Body of pancreas (tissue), 4 donors: ENCODE results near the gene TULP4. TPM values are rescaled to one million over a fixed set of nuclear protein-coding genes. Genes with fewer than 3 reads are reported as not detected.

Experiments
- ATAC-seq: fragments of 150-250 bp; one replicate; pipeline ENCODE4 v1.9.1; 2016
- DNase-seq, 4 donors: peaks; one replicate each; pipeline ENCODE4 v3.0.0-alpha.2; 2019
- H3K27ac ChIP-seq, 4 donors: fragments of 200-600 bp; sonication (generic); 1 replicate in 3 of 4; 2 replicates in 1 of 4; pipeline versions ENCODE4 v1.5.1 to v1.6.1; 2016 to 2019; ENCODE audit warnings: mild to moderate bottlenecking in 1 of 4, mixed read lengths in 1 of 4, moderate library complexity in 1 of 4
- H3K27me3 ChIP-seq, 2 donors: fragments of 200-600 bp; sonication (generic); one replicate each; pipeline ENCODE4 v1.6.0; 2016; ENCODE audit warnings: mild to moderate bottlenecking in 1 of 2
- H3K36me3 ChIP-seq, 2 donors: fragments of 200-600 bp; sonication (generic); replicated peaks in 1 of 2; 2 replicates each; pipeline ENCODE4 v1.5.1; 2016; ENCODE audit warnings: low read depth in 2 of 2; ENCODE audit not compliant: insufficient read depth in 1 of 2
- H3K4me1 ChIP-seq: fragments of 200-600 bp; sonication (generic); one replicate; pipeline ENCODE4 v1.6.0; 2016
- H3K4me3 ChIP-seq, 2 donors: fragments of 200-600 bp; sonication (generic); 1 replicate in 1 of 2; 2 replicates in 1 of 2; pipeline ENCODE4 v1.5.1; 2016 to 2019
- H3K9me3 ChIP-seq, 3 donors: fragments of 200-600 bp; sonication (generic); 1 replicate in 2 of 3; 2 replicates in 1 of 3; pipeline ENCODE4 v1.5.1; 2016
- POLR2A ChIP-seq, 3 donors: fragments of 450-650 bp; IDR thresholded peaks; one replicate each; pipeline ENCODE4 v1.6.1; 2016; ENCODE audit warnings: antibody characterized with exemption in 3 of 3, mild to moderate bottlenecking in 2 of 3
- WGBS, 2 donors: methylation state at CpG; one replicate each; pipeline ENCODE4 v1.1.5; 2017; 5-methylcytosine and 5-hydroxymethylcytosine counted together
- intact Hi-C: fragments of 100-400 bp; cut with DNase I; formaldehyde crosslinking; loops from one replicate; pipeline ENCODE4 v1.15.1; 2023
- total RNA-seq, 2 donors: library from RNA; depleted of rRNA; stranded (reverse); fragments of >200 nt; gene quantifications; one replicate each; pipeline ENCODE4 v1.1.0, GENCODE V29; 2016
- TF ChIP-seq, protein P1 (sequence below), 7 experiments: fragments of 450-650 bp in 4 of 7; fragments of 200-600 bp in 3 of 7; sonication (generic) in 3 of 7; IDR thresholded peaks; one replicate each; pipeline ENCODE4 v1.5.1; 2016 to 2019; ENCODE audit warnings: antibody characterized with exemption in 7 of 7

The TULP4 gene
- total RNA-seq, 2 donors from 2014 or later = 81.2 to 92.3 TPM

DNA sequence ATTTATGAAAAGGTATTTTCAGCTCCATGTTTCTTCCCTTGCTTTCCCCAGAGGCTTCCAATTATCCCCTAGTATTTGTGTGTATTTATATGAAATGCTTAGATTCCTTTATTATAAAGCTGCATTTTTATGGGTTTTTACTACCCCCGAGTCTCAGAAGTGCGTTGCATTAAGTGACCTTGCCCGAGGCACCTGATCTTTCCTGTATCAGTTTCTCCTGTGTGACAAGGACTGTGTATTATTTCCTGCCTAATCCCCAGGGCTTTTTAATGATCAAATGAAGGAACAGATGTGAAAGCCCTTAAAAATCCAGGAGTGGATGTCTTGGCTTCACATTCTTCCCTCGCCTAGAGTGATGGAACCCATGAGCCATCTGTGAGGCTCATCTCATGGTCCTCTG, 118.8 kb downstream of the TULP4 start:
- H3K27ac ChIP-seq = no peak overlapping the region
- WGBS, 2 donors = 86 to 90% methylated on average over 4 of the region's 4 CpGs
- TF ChIP-seq POLR2A (IDR thresholded peaks at IDR 0.05) = no peak
- TF ChIP-seq, protein P1, sequence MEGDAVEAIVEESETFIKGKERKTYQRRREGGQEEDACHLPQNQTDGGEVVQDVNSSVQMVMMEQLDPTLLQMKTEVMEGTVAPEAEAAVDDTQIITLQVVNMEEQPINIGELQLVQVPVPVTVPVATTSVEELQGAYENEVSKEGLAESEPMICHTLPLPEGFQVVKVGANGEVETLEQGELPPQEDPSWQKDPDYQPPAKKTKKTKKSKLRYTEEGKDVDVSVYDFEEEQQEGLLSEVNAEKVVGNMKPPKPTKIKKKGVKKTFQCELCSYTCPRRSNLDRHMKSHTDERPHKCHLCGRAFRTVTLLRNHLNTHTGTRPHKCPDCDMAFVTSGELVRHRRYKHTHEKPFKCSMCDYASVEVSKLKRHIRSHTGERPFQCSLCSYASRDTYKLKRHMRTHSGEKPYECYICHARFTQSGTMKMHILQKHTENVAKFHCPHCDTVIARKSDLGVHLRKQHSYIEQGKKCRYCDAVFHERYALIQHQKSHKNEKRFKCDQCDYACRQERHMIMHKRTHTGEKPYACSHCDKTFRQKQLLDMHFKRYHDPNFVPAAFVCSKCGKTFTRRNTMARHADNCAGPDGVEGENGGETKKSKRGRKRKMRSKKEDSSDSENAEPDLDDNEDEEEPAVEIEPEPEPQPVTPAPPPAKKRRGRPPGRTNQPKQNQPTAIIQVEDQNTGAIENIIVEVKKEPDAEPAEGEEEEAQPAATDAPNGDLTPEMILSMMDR (IDR thresholded peaks at IDR 0.05) = no peak
- DNase-seq (no peak), ATAC-seq (no peak)
- no peaks in the 10 kb centered on the region for H3K27me3 ChIP-seq
- intact Hi-C loops = no loop called here
- H3K9me3 ChIP-seq = no peaks in the 10 kb centered on the region
- H3K4me1 ChIP-seq = no peaks in the 10 kb centered on the region
- no peak overlapping the region for H3K4me3 ChIP-seq
- no peaks in the 10 kb centered on the region for H3K36me3 ChIP-seq

DNA sequence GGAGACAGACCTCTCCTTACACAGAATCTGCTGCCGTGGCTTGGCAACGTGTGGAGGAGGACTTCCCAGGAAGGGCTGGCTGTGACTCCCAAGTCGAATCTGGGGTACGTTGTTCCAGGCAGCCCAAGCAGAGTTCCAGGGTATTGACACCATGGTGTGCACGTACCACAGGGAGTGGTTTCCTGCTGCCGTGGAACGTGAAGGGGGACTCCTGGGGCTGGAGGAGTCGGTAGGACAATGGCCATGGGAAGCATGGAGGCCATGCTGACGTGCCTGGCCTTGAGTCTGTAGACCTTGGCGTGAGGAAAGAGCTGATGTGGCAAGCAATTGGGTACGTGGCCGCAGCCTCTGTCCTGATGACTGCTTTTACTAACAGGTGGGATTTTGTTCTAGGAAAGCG, 119.3 kb downstream of the TULP4 start:
- DNase-seq = no peak
- TF ChIP-seq, protein P1 (IDR thresholded peaks at IDR 0.05) = no peak
- no peak for TF ChIP-seq POLR2A (IDR thresholded peaks at IDR 0.05)
- WGBS, 2 donors = 84 to 97% methylated on average over 5 to 13 of the region's 13 CpGs
- intact Hi-C loops = no loop called here
- H3K27me3 ChIP-seq = no peaks in the 10 kb centered on the region
- no peak for ATAC-seq
- H3K36me3 ChIP-seq = no peaks in the 10 kb centered on the region
- H3K9me3 ChIP-seq = no peaks in the 10 kb centered on the region
- H3K4me1 ChIP-seq = no peaks in the 10 kb centered on the region
- no peak overlapping the region for H3K4me3 ChIP-seq
- H3K27ac ChIP-seq = no peak overlapping the region

DNA sequence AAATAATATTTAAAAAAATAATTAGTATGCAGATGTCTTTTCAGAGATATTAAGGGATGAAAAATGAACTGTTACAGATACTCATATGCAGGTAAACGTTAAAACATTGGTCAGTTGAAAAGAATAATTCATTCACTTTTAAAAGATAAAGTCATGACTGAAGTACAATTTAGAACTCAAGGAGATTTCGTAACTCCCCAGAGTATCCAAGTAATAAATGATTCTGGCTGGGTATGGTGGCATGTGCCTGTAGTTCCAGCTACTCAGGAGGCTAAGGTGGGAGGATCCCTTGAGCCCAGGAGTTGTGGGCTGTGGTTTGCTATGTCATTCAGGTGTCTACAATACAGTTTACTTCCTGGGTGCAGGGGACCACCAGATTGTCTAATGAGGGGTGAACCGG, 125.3 kb downstream of the TULP4 start:
- no peaks in the 10 kb centered on the region for H3K4me1 ChIP-seq
- intact Hi-C loops = no loop called here
- WGBS, 2 donors = 82 to 85% methylated on average over 3 of the region's 3 CpGs
- no peaks in the 10 kb centered on the region for H3K27me3 ChIP-seq
- no peak for ATAC-seq
- no peaks in the 10 kb centered on the region for H3K36me3 ChIP-seq
- DNase-seq = no peak
- no peak overlapping the region for H3K27ac ChIP-seq
- no peak overlapping the region for H3K4me3 ChIP-seq
- no peaks in the 10 kb centered on the region for H3K9me3 ChIP-seq
- no peak for TF ChIP-seq POLR2A (IDR thresholded peaks at IDR 0.05)
- TF ChIP-seq, protein P1 (IDR thresholded peaks at IDR 0.05) = no peak

DNA sequence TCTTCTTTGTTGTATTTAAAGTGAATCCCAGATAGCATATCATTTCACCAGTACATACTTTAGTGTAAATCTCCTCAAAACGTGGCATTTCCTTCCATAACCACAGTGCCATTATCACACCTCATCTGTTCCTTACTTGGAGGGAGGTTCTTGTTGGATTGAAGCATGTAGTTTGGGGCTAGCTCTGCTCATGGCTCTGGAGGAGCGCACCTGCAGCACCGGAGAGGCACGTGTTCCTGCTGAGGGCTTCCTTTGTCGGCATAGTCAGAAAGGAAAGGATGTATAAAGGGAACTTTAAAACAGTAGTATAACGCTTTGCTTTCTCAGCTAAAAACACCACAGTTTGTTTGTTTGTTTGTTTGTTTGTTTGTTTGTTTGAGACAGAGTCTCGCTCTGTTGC, 126.0 kb downstream of the TULP4 start:
- ATAC-seq = no peak
- DNase-seq = no peak

DNA sequence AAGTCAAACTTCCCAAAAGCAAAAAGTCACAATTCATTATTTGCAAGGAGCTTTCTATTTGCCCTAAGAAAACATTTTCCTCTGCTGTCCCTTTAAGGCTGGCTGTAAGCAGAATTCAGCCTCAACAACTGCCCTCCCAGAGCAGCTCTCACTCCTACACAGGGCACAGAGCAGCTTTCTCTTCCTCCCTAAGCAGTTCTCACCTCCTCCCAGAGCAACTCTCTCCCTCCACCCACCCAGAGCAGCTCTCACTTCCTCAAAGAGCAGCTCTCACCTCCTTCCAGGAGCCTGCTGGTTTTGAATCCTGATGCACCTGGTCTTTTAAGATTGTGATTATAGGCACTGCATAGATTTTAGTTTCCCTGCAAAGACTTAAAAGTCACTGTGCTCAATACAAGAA, 127.0 kb downstream of the TULP4 start:
- Histone ChIP-seq H3K9me3 (no peaks in the 10 kb centered on the region), H3K27ac (no peak overlapping the region), H3K4me3 (no peak overlapping the region), H3K36me3 (no peaks in the 10 kb centered on the region), H3K27me3 (no peaks in the 10 kb centered on the region), H3K4me1 (no peaks in the 10 kb centered on the region)
- ATAC-seq (no peak), DNase-seq (no peak)
- no peak for TF ChIP-seq POLR2A (IDR thresholded peaks at IDR 0.05)
- TF ChIP-seq, protein P1 (IDR thresholded peaks at IDR 0.05) = no peak
- intact Hi-C loops = no loop called here

More for the DNA sequence above, 126.0 kb downstream of the TULP4 start:
- Histone ChIP-seq H3K27ac (no peak overlapping the region), H3K4me1 (no peaks in the 10 kb centered on the region), H3K9me3 (no peaks in the 10 kb centered on the region), H3K4me3 (no peak overlapping the region), H3K36me3 (no peaks in the 10 kb centered on the region), H3K27me3 (no peaks in the 10 kb centered on the region)
- 84 to 95% methylated on average over 7 of the region's 7 CpGs for WGBS, 2 donors
- TF ChIP-seq POLR2A (IDR thresholded peaks at IDR 0.05) = no peak
- TF ChIP-seq, protein P1 (IDR thresholded peaks at IDR 0.05) = no peak
- intact Hi-C loops = no loop called here
